HUES6 (cell line): ENCODE measurements around the gene MEG3.

Source experiments
- H3K27ac ChIP-seq: 2 replicates; pipeline ENCODE4 v1.7.0; 2013; ENCODE audit warnings: low read depth, mild to moderate bottlenecking, low read length, inconsistent platforms
- H3K27me3 ChIP-seq: 2 replicates; pipeline ENCODE4 v1.6.1; 2013; ENCODE audit warnings: low read length; ENCODE audit not compliant: control insufficient read depth, insufficient read depth
- H3K36me3 ChIP-seq: 2 replicates; pipeline ENCODE4 v1.6.1; 2013; ENCODE audit warnings: low read length; ENCODE audit not compliant: control insufficient read depth, insufficient read depth
- H3K4me1 ChIP-seq: 2 replicates; pipeline ENCODE4 v1.6.1; 2013; ENCODE audit warnings: low read length; ENCODE audit not compliant: control insufficient read depth, insufficient read depth
- H3K4me3 ChIP-seq: 2 replicates; pipeline ENCODE4 v1.5.1; 2013; ENCODE audit warnings: low read depth, low read length
- H3K9ac ChIP-seq: one replicate; pipeline ENCODE4 v1.6.1; 2013; ENCODE audit warnings: mild to moderate bottlenecking, low read length
- H3K9me3 ChIP-seq: 2 replicates; pipeline ENCODE4 v1.6.1; 2013; ENCODE audit warnings: low read depth, low read length; ENCODE audit not compliant: control insufficient read depth, insufficient read depth

Gene MEG3

DNA sequence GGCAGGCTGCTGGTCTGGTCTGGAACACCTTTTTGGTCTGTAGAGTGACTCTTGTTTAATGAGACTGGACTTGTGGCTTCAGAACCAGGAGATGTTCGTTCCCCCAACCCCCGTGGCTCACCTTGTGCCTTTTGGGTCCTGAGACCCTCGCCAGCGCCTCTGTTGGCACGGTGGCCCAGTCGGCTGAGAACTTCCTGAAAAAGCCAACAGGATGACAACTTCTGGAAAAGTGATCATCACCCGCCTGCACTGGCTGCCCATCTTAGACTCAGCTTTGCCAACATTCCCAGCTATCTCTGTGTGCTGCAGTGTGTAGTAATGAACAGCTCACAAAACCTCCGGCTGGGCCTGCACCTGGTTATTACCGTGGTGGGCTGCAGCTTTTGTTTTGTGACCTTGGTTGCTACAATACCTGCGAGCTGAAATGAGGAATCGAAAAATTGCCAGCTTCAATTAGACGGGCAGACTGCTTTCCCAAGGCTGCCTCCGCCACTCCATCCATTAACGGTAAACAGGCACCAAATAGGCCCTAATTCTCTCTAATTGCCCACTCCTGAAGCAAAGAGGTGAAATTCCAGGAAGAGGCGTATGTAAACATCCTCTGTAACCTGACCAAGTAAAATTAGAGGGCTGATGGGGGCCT lies 16.0 kb downstream of the MEG3 start:
- peaks cover 11% of the 10 kb centered on the region for H3K36me3 ChIP-seq
- no peaks in the 10 kb centered on the region for H3K27me3 ChIP-seq
- no peak overlapping the region for H3K9ac ChIP-seq
- peaks cover 40% of the 10 kb centered on the region for H3K4me1 ChIP-seq
- no peak overlapping the region for H3K27ac ChIP-seq
- no peaks in the 10 kb centered on the region for H3K9me3 ChIP-seq
- no peak overlapping the region for H3K4me3 ChIP-seq

DNA sequence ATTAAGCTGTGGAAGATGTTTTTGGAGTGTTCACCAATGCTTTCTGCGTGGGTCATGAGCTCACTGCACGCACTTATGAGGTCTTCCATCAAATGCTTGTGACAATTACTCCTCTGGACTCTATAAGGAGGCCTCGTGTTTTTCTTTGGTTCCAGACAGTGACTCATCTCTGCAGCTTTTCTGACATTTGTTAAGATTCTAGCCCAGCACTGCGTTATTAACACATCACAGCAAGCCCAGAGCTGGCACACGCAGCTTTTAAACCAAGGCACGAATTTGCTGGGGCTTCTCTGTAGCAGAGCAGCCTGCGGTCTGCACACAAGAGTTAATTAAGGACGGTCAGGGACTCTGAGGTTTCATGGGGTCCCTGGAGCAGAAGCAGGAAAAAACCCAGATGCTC lies 16.9 kb downstream of the MEG3 start:
- peaks cover 8% of the 10 kb centered on the region for H3K36me3 ChIP-seq
- no peak overlapping the region for H3K4me3 ChIP-seq
- H3K9me3 ChIP-seq: no peaks in the 10 kb centered on the region
- H3K9ac ChIP-seq: no peak overlapping the region
- no peak overlapping the region for H3K27ac ChIP-seq
- peaks cover 40% of the 10 kb centered on the region for H3K4me1 ChIP-seq
- H3K27me3 ChIP-seq: no peaks in the 10 kb centered on the region

DNA sequence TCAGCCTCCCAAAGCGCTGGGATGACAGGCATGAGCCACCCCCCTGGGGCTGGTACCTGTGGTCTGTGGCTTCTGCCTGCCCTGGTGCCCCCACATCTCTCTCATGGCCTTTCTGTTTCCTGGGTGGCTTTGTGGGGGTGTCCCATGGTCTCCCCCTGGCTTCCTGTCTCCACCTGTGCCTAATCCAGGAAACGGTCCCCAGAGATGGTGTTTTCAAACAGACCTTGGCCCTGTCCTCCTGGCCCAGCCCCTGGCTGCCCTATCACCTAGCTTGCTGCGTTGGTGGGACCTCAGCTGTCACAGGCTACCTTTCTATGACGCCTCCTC lies 18.1 kb downstream of the MEG3 start:
- H3K4me1 ChIP-seq: peaks cover 30% of the 10 kb centered on the region
- no peak overlapping the region for H3K4me3 ChIP-seq
- peaks cover 8% of the 10 kb centered on the region for H3K36me3 ChIP-seq
- H3K9me3 ChIP-seq: no peaks in the 10 kb centered on the region
- no peak overlapping the region for H3K27ac ChIP-seq
- H3K27me3 ChIP-seq: no peaks in the 10 kb centered on the region
- H3K9ac ChIP-seq: no peak overlapping the region

DNA sequence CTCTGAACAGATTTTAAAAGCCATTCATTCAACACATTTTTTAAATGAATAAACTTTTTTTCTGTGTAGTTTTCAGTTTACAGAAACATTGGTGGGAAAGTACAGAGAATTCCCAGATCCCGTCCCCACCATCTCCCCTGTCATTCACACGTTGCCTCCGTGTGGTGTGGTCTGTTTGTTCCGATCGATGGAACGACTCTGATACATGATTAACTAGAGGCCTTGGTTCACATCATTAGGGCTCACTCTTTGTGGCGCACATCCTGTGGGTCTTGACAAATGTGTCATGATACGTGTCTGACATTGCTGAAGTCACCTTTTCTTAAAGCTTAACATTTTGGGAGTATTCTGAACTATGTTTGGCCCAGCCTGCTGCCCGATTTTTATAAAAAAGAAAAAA lies 18.5 kb downstream of the MEG3 start:
- H3K4me1 ChIP-seq: peaks cover 26% of the 10 kb centered on the region
- no peaks in the 10 kb centered on the region for H3K9me3 ChIP-seq
- H3K27ac ChIP-seq: no peak overlapping the region
- no peak overlapping the region for H3K9ac ChIP-seq
- H3K36me3 ChIP-seq: peaks cover 8% of the 10 kb centered on the region
- H3K4me3 ChIP-seq: no peak overlapping the region
- H3K27me3 ChIP-seq: no peaks in the 10 kb centered on the region

DNA sequence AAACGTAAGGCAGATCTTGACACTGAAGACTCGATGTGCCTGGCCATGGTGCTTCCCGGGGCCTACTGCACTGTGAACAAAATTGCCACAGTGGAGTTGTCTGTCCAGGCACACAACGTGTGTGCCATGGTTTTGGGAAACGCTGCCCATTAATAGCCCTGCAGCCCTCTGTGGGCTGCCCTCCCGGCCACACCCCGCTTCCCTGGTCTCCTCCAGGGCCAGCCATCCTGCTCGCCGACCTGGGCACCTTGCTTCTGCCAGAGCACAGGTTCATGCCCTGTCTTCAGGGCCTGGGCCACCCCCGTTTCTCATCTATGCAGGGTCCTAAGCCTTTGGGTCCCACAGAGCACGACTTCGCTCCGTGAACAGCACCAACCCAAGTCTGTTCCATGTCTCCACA lies 18.9 kb downstream of the MEG3 start:
- peaks cover 8% of the 10 kb centered on the region for H3K36me3 ChIP-seq
- no peak overlapping the region for H3K4me3 ChIP-seq
- no peaks in the 10 kb centered on the region for H3K27me3 ChIP-seq
- H3K27ac ChIP-seq: no peak overlapping the region
- H3K9me3 ChIP-seq: no peaks in the 10 kb centered on the region
- H3K9ac ChIP-seq: no peak overlapping the region
- peaks cover 22% of the 10 kb centered on the region for H3K4me1 ChIP-seq

DNA sequence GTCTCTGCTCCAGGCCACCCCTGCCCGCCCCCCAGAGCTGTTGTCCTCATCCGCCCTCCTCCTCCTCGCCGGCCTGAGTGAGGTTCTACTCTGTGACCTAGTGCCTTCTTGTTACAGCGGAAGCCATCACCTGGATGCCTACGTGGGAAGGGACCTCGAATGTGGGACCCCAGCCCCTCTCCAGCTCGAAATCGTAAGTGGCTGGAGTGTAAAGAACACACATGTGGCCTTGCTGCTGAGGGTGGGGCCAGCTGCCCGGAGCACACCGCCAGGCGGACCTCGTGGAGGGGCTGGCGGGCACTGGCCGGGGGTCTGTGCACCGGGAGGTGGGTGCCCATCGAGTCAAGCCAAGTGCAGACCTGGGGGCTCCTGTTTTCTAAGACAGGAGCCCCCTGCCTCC lies 19.4 kb downstream of the MEG3 start:
- Histone ChIP-seq H3K36me3 (peaks cover 8% of the 10 kb centered on the region), H3K4me3 (no peak overlapping the region), H3K9me3 (no peaks in the 10 kb centered on the region), H3K9ac (no peak overlapping the region), H3K4me1 (peaks cover 17% of the 10 kb centered on the region), H3K27me3 (no peaks in the 10 kb centered on the region), H3K27ac (no peak overlapping the region)

DNA sequence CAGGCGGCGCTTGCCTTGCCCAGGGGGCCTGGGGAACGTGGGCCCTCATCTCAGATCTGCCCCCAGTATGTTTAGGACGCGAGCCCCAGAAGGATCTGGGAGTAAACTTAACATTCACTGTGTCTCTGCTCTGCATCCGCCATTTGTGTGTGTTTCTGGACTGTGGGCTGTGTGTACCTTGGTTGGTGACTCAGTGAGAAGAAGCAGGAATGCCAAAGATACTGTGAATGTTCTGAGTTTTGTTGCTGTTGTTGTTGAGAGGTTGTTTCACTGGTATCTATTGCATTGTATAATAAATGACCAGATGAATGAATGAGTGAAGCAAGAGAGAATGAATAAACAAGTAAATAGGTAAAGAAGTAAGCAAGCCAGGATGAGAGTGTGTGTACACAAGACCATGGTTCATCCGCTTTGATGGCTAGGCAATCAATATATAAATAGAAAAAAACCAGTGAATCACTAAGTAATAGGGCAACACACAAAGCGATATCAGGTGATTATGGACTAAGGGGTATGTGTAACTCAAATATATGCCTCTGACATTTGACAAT lies 20.5 kb downstream of the MEG3 start:
- no peak overlapping the region for H3K4me3 ChIP-seq
- H3K27ac ChIP-seq: no peak overlapping the region
- H3K9ac ChIP-seq: no peak overlapping the region
- H3K4me1 ChIP-seq: peaks cover 10% of the 10 kb centered on the region; the same call in 1 of the 2 replicates
- H3K36me3 ChIP-seq: peaks cover 6% of the 10 kb centered on the region
- no peaks in the 10 kb centered on the region for H3K9me3 ChIP-seq
- H3K27me3 ChIP-seq: no peaks in the 10 kb centered on the region

DNA sequence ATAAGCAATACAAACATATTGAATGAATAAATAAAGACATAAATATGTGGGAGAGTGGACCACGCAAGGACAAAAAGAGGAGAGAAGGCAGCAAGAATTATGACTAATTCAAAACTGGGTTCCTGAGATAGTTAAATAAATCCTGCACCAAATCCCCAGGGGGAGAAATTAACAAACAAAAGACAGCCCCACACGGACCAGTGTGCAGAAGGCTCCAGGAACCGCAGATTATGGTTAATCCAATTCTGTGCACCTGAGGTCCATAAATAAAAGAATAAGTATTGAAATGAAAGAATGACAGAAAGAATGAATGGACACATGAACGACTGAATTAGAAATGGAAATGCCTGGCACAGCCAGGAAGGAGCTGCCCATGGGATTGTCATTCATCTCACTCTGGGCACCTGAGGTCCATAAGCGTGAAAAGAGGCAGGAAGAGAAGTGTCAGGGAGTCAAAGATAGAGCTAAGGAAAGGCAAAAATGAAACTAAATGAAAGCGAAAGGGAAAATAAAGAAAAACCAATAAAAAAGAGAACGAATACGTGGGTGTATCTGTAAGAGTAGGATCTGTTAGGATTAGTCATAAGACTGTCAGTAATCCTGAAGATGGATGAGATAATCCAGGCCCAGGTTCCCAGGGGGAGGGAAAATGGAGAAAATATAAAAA lies 23.3 kb downstream of the MEG3 start:
- no peak overlapping the region for H3K9ac ChIP-seq
- peaks cover 6% of the 10 kb centered on the region for H3K36me3 ChIP-seq
- H3K4me3 ChIP-seq: no peak overlapping the region
- no peaks in the 10 kb centered on the region for H3K9me3 ChIP-seq
- H3K27me3 ChIP-seq: no peaks in the 10 kb centered on the region
- no peaks in the 10 kb centered on the region for H3K4me1 ChIP-seq
- no peak overlapping the region for H3K27ac ChIP-seq

DNA sequence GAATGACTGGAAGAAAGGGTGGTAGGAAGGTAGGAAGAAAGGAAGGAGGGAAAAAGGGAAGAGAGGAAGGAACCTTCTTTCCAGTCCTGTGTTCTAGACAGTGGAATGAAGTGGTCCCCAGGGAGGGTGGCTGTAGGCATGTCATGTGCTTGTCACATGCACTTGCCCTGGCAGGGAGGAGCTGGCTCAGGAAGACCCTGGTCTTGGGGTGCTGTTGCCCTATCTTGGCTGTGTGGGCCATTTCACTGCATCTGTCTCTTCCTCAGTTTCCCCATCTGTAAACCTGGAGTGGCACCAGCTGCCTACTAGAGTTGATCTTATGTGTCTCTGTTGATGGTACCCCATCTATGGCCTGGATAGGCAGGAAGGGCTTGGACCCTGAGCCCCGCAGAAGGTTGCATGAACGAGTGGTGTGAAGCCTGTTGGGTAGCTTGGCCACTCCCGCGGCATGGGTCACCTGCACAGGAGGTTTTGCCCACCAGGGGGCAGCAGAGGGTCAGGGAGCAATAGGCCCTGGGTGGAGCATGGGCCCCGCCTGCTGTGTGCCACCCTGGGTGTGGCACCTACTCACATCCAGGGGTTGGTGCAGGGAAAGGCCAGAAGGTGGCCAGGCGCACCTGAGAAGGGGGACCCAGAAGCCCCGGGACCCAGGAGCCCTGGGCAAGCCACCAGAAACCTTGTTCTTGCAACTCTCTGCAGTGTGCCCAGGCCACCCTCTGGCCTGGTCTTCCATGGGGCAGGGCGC lies 25.1 kb downstream of the MEG3 start:
- no peak overlapping the region for H3K9ac ChIP-seq
- H3K4me3 ChIP-seq: no peak overlapping the region
- no peaks in the 10 kb centered on the region for H3K27me3 ChIP-seq
- H3K4me1 ChIP-seq: no peaks in the 10 kb centered on the region
- no peak overlapping the region for H3K27ac ChIP-seq
- H3K36me3 ChIP-seq: peaks cover 8% of the 10 kb centered on the region
- H3K9me3 ChIP-seq: no peaks in the 10 kb centered on the region

DNA sequence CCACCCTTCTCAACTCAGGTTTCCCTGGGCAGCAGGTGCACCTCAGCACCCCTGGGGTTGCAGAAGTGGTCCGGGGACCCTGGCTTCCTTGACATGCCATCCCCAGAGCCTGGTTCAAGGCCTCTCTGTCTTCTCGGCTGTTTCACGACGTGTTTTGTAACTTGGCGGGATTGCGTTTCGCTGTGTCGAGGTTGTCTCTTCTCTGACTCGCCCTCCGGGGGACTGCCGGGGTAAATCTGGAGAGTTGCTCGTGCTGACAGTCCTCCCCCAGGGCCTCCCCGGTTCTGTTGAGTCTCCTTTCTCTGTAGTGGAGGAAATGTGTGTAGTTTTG lies 25.6 kb downstream of the MEG3 start:
- Histone ChIP-seq H3K4me3 (no peak overlapping the region), H3K27ac (no peak overlapping the region), H3K4me1 (no peaks in the 10 kb centered on the region)

DNA sequence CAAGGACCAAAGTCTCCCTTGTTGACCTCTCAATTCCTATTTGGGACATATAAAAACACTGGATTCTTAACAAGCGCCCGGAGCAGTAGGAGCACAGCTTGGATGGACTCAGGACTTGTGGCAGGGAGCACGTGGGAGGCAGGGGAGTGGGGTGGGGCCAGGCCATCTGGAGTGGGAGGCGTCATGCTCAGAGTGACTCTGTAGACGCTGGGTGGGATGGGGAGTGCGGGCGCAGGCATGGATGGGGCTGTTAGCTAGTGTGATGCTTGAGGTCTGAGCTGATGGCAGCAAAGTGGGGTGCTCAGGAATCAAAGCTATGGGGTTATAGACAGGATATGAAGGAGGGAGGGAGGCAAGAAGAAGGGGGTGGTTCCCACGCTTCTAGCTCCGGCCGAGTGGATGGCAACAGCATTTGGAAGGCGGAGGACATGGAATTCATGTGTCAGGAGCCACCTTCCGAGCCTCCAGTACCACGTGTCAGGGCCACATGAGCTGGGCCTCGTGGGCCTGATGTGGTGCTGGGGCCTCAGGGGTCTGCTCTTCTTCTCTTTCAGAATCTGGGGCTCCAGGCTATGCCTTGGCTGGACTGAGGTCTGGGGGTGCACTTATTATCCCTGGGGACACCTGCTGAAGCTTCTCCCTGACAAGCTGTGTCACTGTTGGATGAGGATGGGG lies 26.2 kb downstream of the MEG3 start:
- no peak overlapping the region for H3K27ac ChIP-seq

More for the DNA sequence above, 25.6 kb downstream of the MEG3 start:
- Histone ChIP-seq H3K27me3 (no peaks in the 10 kb centered on the region), H3K9me3 (no peaks in the 10 kb centered on the region), H3K36me3 (peaks cover 8% of the 10 kb centered on the region), H3K9ac (no peak overlapping the region)

More for the DNA sequence above, 26.2 kb downstream of the MEG3 start:
- Histone ChIP-seq H3K36me3 (peaks cover 8% of the 10 kb centered on the region; the same call in 1 of the 2 replicates), H3K9me3 (no peaks in the 10 kb centered on the region), H3K27me3 (no peaks in the 10 kb centered on the region), H3K9ac (no peak overlapping the region), H3K4me3 (no peak overlapping the region), H3K4me1 (no peaks in the 10 kb centered on the region)
